Testis (tissue), 2 donors: Measurements from ENCODE around the gene SLC47A2.

Experiments
- CTCF ChIP-seq, 3 experiments: fragments of 450-650 bp in 2 of 3; fragments of 200-600 bp in 1 of 3; sonication (generic) in 1 of 3; IDR thresholded peaks; one replicate each; pipeline ENCODE4 v1.5.1; 2016 to 2019; ENCODE audit warnings: antibody characterized with exemption in 3 of 3, mild to moderate bottlenecking in 2 of 3, moderate library complexity in 1 of 3
- POLR2A ChIP-seq: fragments of 450-650 bp; IDR thresholded peaks from one replicate; pipeline ENCODE4 v1.6.1; 2017; ENCODE audit warnings: antibody characterized with exemption, mild to moderate bottlenecking, moderate library complexity

- TF ChIP-seq CTCF (IDR thresholded peaks at IDR 0.05) = no peak
- no peak for TF ChIP-seq POLR2A
Observed at GRCh38 chr17:19677736-19678379, 38.5 kb downstream of the SLC47A2 start.
